GM12891 (cell line): ENCODE measurements around the gene ANO2.

ENCODE experiments used
- PAX5 ChIP-seq: IDR thresholded peaks from 2 replicates; pipeline ENCODE4 v1.6.1; 2011; ENCODE audit warnings: low read length, moderate library complexity, mild to moderate bottlenecking; ENCODE audit not compliant: insufficient read depth, severe bottlenecking
- POLR2A ChIP-seq: IDR thresholded peaks from 2 replicates; pipeline ENCODE4 v1.6.1; 2011; ENCODE audit warnings: low read depth, low read length, control low read depth
- POLR2AphosphoS5 ChIP-seq: IDR thresholded peaks from 2 replicates; pipeline ENCODE4 v1.6.1; 2011; ENCODE audit warnings: low read depth, low read length, control low read depth
- POU2F2 ChIP-seq: IDR thresholded peaks from 2 replicates; pipeline ENCODE4 v1.6.1; 2011; ENCODE audit warnings: low read depth, mild to moderate bottlenecking, control low read depth, low read length, moderate library complexity
- SPI1 ChIP-seq: IDR thresholded peaks from 2 replicates; pipeline ENCODE4 v1.6.1; 2011; ENCODE audit warnings: low read depth, low read length, control low read depth
- TAF1 ChIP-seq: IDR thresholded peaks from 2 replicates; pipeline ENCODE4 v1.6.1; 2011; ENCODE audit warnings: low read depth, low read length, control low read depth

GRCh38 chr12:5660238-5660637 is 284.8 kb downstream of the ANO2 start:
- TF ChIP-seq POLR2A (no peak), POLR2AphosphoS5 (no peak), TAF1 (no peak), SPI1 (no peak), POU2F2 (no peak), PAX5 (no peak)
